GM12891 (cell line): ENCODE measurements around the gene CFD.

Experiments
- PAX5 ChIP-seq: IDR thresholded peaks from 2 replicates; pipeline ENCODE4 v1.6.1; 2011; ENCODE audit warnings: low read length, moderate library complexity, mild to moderate bottlenecking; ENCODE audit not compliant: insufficient read depth, severe bottlenecking
- POLR2A ChIP-seq: IDR thresholded peaks from 2 replicates; pipeline ENCODE4 v1.6.1; 2011; ENCODE audit warnings: low read depth, low read length, control low read depth
- POLR2AphosphoS5 ChIP-seq: IDR thresholded peaks from 2 replicates; pipeline ENCODE4 v1.6.1; 2011; ENCODE audit warnings: low read depth, low read length, control low read depth
- SPI1 ChIP-seq: IDR thresholded peaks from 2 replicates; pipeline ENCODE4 v1.6.1; 2011; ENCODE audit warnings: low read depth, low read length, control low read depth
- TAF1 ChIP-seq: IDR thresholded peaks from 2 replicates; pipeline ENCODE4 v1.6.1; 2011; ENCODE audit warnings: low read depth, low read length, control low read depth

DNA sequence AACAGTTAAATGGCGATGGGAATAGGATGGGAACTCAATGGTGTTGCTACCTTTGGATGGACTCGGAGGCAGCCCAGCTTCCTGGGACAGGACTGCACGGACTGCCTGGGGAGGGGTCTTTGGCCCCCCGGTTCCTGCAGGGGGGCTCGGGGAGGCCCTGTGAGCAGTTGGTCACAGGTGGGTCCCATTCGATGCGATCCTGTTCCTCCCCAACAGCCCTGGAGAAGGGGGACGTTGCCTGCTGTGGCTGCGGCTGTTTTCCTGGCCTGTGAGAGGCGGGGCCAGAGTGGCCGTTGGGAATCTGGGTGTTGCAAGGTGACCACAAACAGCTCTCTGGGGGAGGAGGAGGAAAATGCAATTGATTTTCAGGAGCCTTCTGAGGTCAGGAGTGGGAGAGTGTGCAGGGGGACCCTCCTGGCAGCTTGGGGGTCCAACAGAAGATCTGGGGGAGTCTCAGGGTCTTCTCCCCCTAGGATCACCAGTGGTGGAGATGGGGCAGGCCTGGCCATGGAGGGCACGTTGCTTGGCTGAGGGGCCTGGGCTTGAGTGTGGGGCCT, 35.8 kb upstream of the CFD start:
- TF ChIP-seq TAF1: no peak
- no peak for TF ChIP-seq POLR2A
- no peak for TF ChIP-seq POLR2AphosphoS5
- no peak for TF ChIP-seq SPI1
- no peak for TF ChIP-seq PAX5
